Islet precursor cell (in vitro differentiated cells): ENCODE data around the gene NCK2.
A peak's percentile ranks its signal among the peaks of the same experiment; 100 is the strongest.

ENCODE experiments used
- DNase-seq: peaks from one replicate; pipeline ENCODE4 v3.0.0-alpha.2; 2018

NCK2 gene

DNA sequence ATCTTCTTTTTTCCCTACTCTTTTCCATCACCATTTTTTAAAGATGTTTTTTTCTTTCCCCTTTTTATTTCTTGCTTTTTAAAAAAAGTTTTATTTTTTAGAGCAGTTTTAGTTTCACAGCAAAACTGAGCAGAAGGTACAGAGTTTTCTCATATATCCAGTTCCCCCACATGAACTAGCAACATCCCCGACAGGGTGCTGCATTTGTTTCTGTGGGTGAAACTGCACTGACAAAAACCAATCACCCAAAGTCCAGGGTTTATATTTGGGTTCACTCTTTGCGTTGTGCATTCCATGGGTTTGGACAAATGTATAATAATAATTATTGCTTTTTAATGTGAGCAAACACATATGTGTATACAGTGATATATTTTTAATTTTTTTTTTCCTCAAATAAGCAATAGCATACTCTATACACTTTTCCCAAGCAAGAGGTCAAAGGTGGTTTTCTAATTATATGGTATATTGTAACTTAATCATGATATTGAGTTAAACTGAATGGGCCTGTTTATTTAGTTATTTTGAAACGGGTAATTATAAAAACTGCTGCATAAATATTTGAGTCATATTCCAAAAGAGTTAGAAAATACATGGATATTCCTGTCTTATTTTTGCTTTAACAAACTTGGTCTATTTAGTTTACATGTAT, 50.3 kb downstream of the NCK2 start:
- no peak for DNase-seq

DNA sequence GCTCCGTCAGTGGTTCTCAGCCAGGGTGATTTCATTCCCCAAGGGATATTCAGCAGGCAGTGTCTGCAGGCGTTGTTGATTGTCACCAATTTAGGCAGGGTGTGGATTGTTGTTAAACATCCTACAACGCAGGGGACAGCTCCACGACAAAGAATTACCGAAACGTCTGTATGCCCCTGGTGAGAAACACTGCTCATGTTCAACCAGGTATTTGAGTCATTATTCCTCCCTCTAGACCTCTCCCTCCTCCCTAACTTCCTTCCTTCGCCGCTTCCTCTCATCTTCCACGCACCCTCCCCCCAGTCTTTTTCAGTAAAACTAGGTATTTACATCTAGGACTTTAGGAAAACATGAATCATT, 50.8 kb downstream of the NCK2 start:
- no peak for DNase-seq

- DNase-seq = no peak
Measured at GRCh38 chr2:105796131-105796638, 51.5 kb downstream of the NCK2 start.

DNA sequence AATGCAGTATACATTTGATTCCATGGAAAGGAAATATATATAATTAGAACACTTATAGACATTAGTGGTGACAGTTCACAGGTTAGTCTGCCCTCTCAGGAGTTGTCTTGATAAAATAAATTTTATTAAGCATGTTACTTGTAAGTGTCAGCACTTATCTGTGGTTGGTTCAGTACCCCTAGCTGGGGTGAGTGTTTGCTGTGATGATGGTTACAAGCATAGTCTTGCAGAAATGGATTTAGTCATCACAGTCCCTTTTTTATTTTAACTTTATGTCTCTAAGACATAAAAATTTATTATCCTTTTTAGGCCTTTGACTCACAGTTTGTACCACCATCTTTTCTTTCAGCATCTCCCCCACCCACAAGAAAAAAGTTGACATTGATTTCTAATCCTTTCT, 52.1 kb downstream of the NCK2 start:
- DNase-seq = no peak

- DNase-seq = no peak
Measured at GRCh38 chr2:105797298-105797819, 52.6 kb downstream of the NCK2 start.

- no peak for DNase-seq
Measured at GRCh38 chr2:105798595-105798994, 53.9 kb downstream of the NCK2 start.

DNA sequence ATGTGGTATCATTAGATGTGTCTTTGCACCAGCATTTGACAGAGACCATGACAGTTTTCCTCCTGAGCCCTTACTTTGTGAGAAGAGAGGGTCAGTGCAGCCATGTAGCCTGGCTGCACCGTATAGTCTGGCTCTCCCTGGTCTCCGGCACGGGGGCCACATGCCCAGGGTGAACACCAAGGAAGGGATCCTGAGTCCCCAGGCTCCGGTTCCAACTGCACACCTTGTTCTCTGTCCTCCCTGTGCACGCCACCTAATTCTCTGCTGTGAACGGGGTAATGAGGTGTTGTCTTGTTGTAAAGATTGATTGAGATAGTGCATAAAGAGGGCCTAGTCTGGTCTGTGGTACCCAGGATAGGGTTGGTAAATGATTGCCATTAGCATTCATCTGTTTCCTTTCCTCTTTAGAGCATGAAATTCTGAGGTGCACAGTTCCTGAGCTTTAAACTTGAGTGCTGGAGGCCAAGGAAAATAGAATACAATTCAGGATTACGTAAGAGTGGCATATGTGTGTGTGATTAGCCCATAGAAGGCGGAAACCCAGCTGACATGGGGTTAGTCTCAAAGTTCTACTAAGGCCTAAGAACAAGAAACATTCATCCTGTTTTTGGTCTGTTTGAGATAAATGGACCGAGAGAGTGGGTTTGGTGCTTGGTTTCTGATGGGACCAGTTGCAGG, 55.5 kb downstream of the NCK2 start:
- no peak for DNase-seq

- DNase-seq = no peak
Measured at GRCh38 chr2:105800953-105801635, 56.4 kb downstream of the NCK2 start.

DNA sequence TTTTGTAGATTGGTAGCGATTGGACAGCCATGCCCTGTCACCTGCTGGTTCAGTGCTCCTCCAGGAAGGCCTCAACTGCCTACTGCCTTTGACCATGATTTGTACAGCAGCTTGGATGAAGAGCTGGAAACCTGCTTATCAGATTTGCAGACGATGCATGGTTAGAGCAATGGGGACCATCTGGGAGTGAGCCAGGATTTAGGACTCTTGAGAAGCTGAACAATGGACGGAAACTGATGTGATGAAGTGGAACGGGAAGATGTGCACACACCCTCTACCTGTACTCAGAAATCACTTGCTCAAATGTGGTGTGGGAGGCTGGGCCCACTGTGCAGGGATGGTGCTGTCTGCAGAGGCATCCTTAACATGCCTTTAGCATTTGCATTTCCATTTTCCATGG, 57.2 kb downstream of the NCK2 start:
- no peak for DNase-seq

DNA sequence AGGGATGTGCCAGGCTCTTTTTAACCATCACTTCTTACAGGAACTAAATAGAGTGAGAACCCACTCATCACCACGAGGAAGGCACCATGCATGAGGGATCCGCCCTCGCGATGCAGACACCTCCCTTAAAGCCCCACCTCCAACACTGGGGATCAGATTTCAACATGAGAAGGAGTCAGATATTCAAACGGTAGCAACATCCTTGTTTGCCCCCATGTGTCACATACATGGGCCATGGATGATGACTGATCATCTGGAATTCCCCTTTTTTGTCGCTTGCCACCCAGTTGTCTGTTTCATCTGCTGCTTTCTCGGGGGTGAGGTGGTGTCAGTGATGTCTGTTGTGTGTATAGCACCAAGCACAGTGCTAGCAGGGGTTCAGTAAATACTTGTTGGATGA, 57.9 kb downstream of the NCK2 start:
- no peak for DNase-seq

DNA sequence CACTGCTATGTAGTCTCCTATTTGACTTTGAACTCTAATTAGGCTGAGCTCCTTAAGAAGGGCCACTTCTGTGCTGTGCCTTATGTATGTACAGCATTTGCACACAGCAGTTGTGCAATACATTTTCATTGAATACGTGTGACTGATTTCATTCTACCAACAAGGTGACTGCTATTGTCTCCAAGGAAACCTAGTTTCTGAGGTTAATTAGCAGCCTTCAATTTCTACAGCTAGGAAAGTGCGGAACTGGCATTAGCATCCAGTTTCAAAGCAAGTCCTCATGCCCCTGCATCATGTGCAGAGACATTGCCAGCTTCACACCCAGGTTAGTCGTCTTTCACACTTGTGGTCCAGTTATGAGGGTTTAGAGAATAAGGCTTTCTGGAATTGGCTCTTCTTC, 58.6 kb downstream of the NCK2 start:
- no peak for DNase-seq

DNA sequence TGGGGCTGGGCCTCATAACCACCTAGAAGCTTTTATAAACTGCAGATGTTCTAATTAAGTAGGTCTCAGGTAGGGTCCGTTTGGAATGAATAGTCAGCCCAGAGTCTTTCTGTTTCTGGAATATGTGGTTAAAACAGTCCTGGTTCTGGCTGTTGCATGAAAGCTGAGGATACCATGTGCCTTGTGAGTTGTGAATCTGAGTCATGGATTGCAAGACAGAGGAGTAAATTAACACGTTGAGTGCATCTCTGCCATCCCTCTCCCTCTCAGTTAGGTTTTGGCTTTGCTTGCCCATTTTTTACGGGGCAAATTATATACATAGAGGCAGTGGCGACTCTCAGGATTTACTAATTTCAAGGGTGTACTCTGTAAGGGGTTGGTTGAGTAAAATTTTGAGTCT, 59.1 kb downstream of the NCK2 start:
- DNase-seq = no peak

- peak; percentile 5 for DNase-seq
Measured at GRCh38 chr2:105804266-105804665, 59.6 kb downstream of the NCK2 start.

- peak; percentile 23 for DNase-seq
Measured at GRCh38 chr2:105806996-105807395, 62.3 kb downstream of the NCK2 start.

GRCh38 chr2:105808423-105809096, 63.8 kb downstream of the NCK2 start:
- DNase-seq = peak; percentile 7

GRCh38 chr2:105809097-105809473, 64.4 kb downstream of the NCK2 start:
- peak; percentile 35 for DNase-seq

- DNase-seq = peak; percentile 50
Measured at GRCh38 chr2:105809723-105810122, 65.0 kb downstream of the NCK2 start.

GRCh38 chr2:105812180-105813044, 67.7 kb downstream of the NCK2 start:
- DNase-seq = no peak

DNA sequence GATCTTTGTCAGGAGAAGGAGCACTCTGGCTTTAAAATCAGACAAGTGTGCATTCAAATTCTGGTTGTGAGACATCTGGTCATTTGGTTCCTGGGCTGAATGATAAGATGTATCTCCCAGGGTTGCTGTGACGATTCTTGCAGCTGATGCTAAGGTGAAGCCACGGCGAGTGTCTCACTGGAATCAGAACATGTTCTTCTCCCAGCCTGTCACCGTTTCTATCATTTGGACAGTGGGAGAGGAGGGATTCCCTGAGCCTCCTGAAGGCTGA, 68.3 kb downstream of the NCK2 start:
- no peak for DNase-seq

GRCh38 chr2:105813405-105813804, 68.7 kb downstream of the NCK2 start:
- DNase-seq = no peak

DNA sequence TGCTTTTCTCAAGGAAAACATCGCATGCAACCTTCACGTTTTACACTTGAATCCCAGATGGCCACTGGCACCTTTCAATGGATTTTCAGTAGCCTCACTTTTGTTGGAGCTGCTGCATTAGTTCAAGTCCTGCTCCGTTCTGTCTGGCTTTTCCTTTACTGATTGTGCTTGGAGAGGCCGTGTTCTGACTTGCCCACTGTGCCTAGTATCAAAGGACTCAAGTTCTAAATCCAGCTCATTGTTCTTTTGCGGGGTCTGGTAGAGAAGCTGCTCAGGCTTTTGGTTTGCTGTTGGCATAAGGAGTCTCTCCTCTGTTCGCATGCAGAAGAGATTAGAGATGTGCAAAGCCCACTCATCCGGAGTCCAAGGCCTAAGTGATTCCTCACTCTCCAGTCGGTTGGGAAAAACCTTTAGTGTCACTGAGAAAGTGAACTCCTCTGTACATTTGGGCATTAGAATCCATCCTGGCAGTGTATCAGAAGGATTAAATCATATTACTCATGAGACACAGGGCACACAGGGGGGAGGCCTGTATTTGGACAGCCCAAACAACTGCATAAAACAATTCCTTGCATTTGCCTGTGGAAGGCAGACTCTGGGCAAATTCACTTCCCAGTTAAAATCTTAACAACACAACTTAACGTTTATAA, 69.7 kb downstream of the NCK2 start:
- no peak for DNase-seq

DNA sequence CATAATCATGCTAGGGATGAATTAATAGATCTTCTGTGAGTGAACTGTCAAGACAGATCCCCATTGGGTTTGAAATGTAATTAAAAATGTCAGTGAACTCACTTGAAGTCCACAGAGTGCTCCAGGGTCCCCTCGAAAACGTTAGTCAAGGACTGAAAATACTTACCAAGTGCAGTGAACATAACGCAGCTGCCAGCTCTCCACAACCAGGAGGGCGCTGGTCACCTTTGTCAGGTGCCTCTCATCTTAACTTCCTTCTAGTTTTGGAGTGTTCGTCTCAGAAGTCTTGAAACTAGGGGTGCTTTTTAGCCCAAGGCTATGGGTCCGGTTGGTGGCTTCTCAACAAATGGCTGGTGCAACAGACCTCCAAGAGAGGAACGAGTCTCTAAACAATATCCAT, 70.7 kb downstream of the NCK2 start:
- no peak for DNase-seq
